ENCODE measurements around the gene CCDC192. TPM values are rescaled to one million over a fixed set of nuclear protein-coding genes. Genes with fewer than 3 reads are reported as not detected.

CCDC192 gene
- total RNA-seq, 1 donor from 2014 or later, result not detected

- CTCF ChIA-PET, result no interaction called here
- ATAC-seq (ENCODE audit: low read depth) (no peak), DNase-seq (no peak)
- Mint-ChIP-seq H3K9me3 (no peaks in the 10 kb centered on the region), H3K27ac (no peak overlapping the region), H3K4me3 (no peak overlapping the region), H3K4me1 (no peaks in the 10 kb centered on the region), H3K27me3 (peaks cover 8% of the 10 kb centered on the region), H3K36me3 (ENCODE audit: low read depth) (no peaks in the 10 kb centered on the region)
- intact Hi-C loops (cut with micrococcal nuclease), result no loop called here
- POLR2A ChIA-PET, result no interaction called here
- no peak for TF ChIP-seq CTCF (IDR thresholded peaks at IDR 0.05)
These were observed 107.7 kb downstream of the CCDC192 start for GRCh38 chr5:127810707-127811490.

- ATAC-seq (ENCODE audit: low read depth) (no peak), DNase-seq (no peak)
- intact Hi-C loops (cut with micrococcal nuclease), result no loop called here
- no peak overlapping the region for H3K27ac Mint-ChIP-seq
- peaks cover 8% of the 10 kb centered on the region for H3K27me3 Mint-ChIP-seq
- CTCF ChIA-PET, result no interaction called here
- no peaks in the 10 kb centered on the region for H3K4me1 Mint-ChIP-seq
- no peaks in the 10 kb centered on the region for H3K9me3 Mint-ChIP-seq
- H3K4me3 Mint-ChIP-seq, result no peak overlapping the region
- no peaks in the 10 kb centered on the region for H3K36me3 Mint-ChIP-seq (ENCODE audit: low read depth)
- no peak for TF ChIP-seq CTCF (IDR thresholded peaks at IDR 0.05)
- POLR2A ChIA-PET, result no interaction called here
These were observed 109.4 kb downstream of the CCDC192 start for GRCh38 chr5:127812570-127812969.

- Mint-ChIP-seq H3K9me3 (no peaks in the 10 kb centered on the region), H3K4me1 (no peaks in the 10 kb centered on the region), H3K27ac (no peak overlapping the region), H3K27me3 (peaks cover 8% of the 10 kb centered on the region), H3K4me3 (no peak overlapping the region), H3K36me3 (ENCODE audit: low read depth) (no peaks in the 10 kb centered on the region)
- DNase-seq, result no peak
- no peak for ATAC-seq (ENCODE audit: low read depth)
- ChIA-PET POLR2A (no interaction called here), CTCF (no interaction called here)
- TF ChIP-seq CTCF (IDR thresholded peaks at IDR 0.05), result no peak
- intact Hi-C loops (cut with micrococcal nuclease), result no loop called here
These were observed 110.7 kb downstream of the CCDC192 start for GRCh38 chr5:127813633-127814587.

GRCh38 chr5:127814588-127814973 lies 111.4 kb downstream of the CCDC192 start:
- no peak for ATAC-seq (ENCODE audit: low read depth)
- Mint-ChIP-seq H3K36me3 (ENCODE audit: low read depth) (no peaks in the 10 kb centered on the region), H3K9me3 (no peaks in the 10 kb centered on the region), H3K27me3 (peaks cover 8% of the 10 kb centered on the region), H3K27ac (no peak overlapping the region), H3K4me1 (no peaks in the 10 kb centered on the region), H3K4me3 (no peak overlapping the region)
- CTCF ChIA-PET, result no interaction called here
- DNase-seq, result no peak
- no peak for TF ChIP-seq CTCF (IDR thresholded peaks at IDR 0.05)
- POLR2A ChIA-PET, result no interaction called here
- intact Hi-C loops (cut with micrococcal nuclease), result no loop called here

GRCh38 chr5:127820910-127821553 lies 117.8 kb downstream of the CCDC192 start:
- DNase-seq (no peak), ATAC-seq (ENCODE audit: low read depth) (no peak)
- ChIA-PET POLR2A (no interaction called here), CTCF (no interaction called here)
- no peak for TF ChIP-seq CTCF (IDR thresholded peaks at IDR 0.05)
- Mint-ChIP-seq H3K9me3 (no peaks in the 10 kb centered on the region), H3K27ac (no peak overlapping the region), H3K4me1 (no peaks in the 10 kb centered on the region), H3K27me3 (peaks cover 2% of the 10 kb centered on the region), H3K36me3 (ENCODE audit: low read depth) (no peaks in the 10 kb centered on the region), H3K4me3 (no peak overlapping the region)
- intact Hi-C loops (cut with micrococcal nuclease), result no loop called here
